T-helper 1 cell treated with Interleukin-12 subunit alpha and Interleukin-12 subunit beta and Interleukin-4 antibody, amounts not matched to agents 30 μg/mL and 1 μg/mL, for 36 hours (primary cell): ENCODE measurements around the gene NSD2.

Source experiments
- H3K27ac Mint-ChIP-seq: one replicate; pipeline ENCODE4 v1.8.0; 2021; ENCODE audit warnings: mild to moderate bottlenecking, mixed read lengths
- H3K27me3 Mint-ChIP-seq: one replicate; pipeline ENCODE4 v1.8.0; 2021; ENCODE audit warnings: low read depth, mixed read lengths
- H3K36me3 Mint-ChIP-seq: one replicate; pipeline ENCODE4 v1.8.0; 2021; ENCODE audit warnings: low read depth, mixed read lengths
- H3K4me1 Mint-ChIP-seq: one replicate; pipeline ENCODE4 v1.8.0; 2021; ENCODE audit warnings: low read depth, mixed read lengths
- H3K4me3 Mint-ChIP-seq: one replicate; pipeline ENCODE4 v1.8.0; 2021; ENCODE audit warnings: mild to moderate bottlenecking, moderate library complexity, mixed read lengths
- H3K9me3 Mint-ChIP-seq: one replicate; pipeline ENCODE4 v1.8.0; 2021; ENCODE audit warnings: mixed read lengths

Gene NSD2

GRCh38 chr4:1962980-1963379 is 91.8 kb downstream of the NSD2 start:
- H3K4me1 Mint-ChIP-seq, result peaks cover 5% of the 10 kb centered on the region
- peaks cover 57% of the 10 kb centered on the region for H3K36me3 Mint-ChIP-seq
- H3K27me3 Mint-ChIP-seq, result no peaks in the 10 kb centered on the region
- H3K4me3 Mint-ChIP-seq, result no peak overlapping the region
- H3K9me3 Mint-ChIP-seq, result no peaks in the 10 kb centered on the region
- H3K27ac Mint-ChIP-seq, result no peak overlapping the region

- H3K4me3 Mint-ChIP-seq, result no peak overlapping the region
- no peaks in the 10 kb centered on the region for H3K9me3 Mint-ChIP-seq
- peaks cover 5% of the 10 kb centered on the region for H3K4me1 Mint-ChIP-seq
- peaks cover 56% of the 10 kb centered on the region for H3K36me3 Mint-ChIP-seq
- H3K27ac Mint-ChIP-seq, result no peak overlapping the region
- H3K27me3 Mint-ChIP-seq, result no peaks in the 10 kb centered on the region
Observed at GRCh38 chr4:1964443-1964842, 93.2 kb downstream of the NSD2 start.

GRCh38 chr4:1964971-1965370 is 93.8 kb downstream of the NSD2 start:
- Mint-ChIP-seq H3K27me3 (no peaks in the 10 kb centered on the region), H3K4me1 (peaks cover 5% of the 10 kb centered on the region), H3K4me3 (no peak overlapping the region), H3K27ac (no peak overlapping the region), H3K36me3 (peaks cover 57% of the 10 kb centered on the region), H3K9me3 (no peaks in the 10 kb centered on the region)

- H3K27ac Mint-ChIP-seq, result no peak overlapping the region
- peaks cover 49% of the 10 kb centered on the region for H3K36me3 Mint-ChIP-seq
- H3K27me3 Mint-ChIP-seq, result no peaks in the 10 kb centered on the region
- peaks cover 5% of the 10 kb centered on the region for H3K4me1 Mint-ChIP-seq
- H3K9me3 Mint-ChIP-seq, result no peaks in the 10 kb centered on the region
- no peak overlapping the region for H3K4me3 Mint-ChIP-seq
Observed at GRCh38 chr4:1967512-1968149, 96.4 kb downstream of the NSD2 start.

GRCh38 chr4:1968686-1969295 is 97.6 kb downstream of the NSD2 start:
- peaks cover 50% of the 10 kb centered on the region for H3K36me3 Mint-ChIP-seq
- no peaks in the 10 kb centered on the region for H3K9me3 Mint-ChIP-seq
- H3K27ac Mint-ChIP-seq, result no peak overlapping the region
- peaks cover 5% of the 10 kb centered on the region for H3K4me1 Mint-ChIP-seq
- no peak overlapping the region for H3K4me3 Mint-ChIP-seq
- no peaks in the 10 kb centered on the region for H3K27me3 Mint-ChIP-seq

- peak overlapping the region; percentile 22 for H3K27ac Mint-ChIP-seq
- peaks cover 1% of the 10 kb centered on the region for H3K4me1 Mint-ChIP-seq
- H3K27me3 Mint-ChIP-seq, result no peaks in the 10 kb centered on the region
- H3K4me3 Mint-ChIP-seq, result no peak overlapping the region
- H3K36me3 Mint-ChIP-seq, result peaks cover 50% of the 10 kb centered on the region
- H3K9me3 Mint-ChIP-seq, result no peaks in the 10 kb centered on the region
Observed at GRCh38 chr4:1969928-1970723, 98.9 kb downstream of the NSD2 start.

GRCh38 chr4:1970926-1971325 is 99.7 kb downstream of the NSD2 start:
- Mint-ChIP-seq H3K9me3 (no peaks in the 10 kb centered on the region), H3K27ac (no peak overlapping the region), H3K4me3 (no peak overlapping the region), H3K4me1 (no peaks in the 10 kb centered on the region), H3K36me3 (peaks cover 52% of the 10 kb centered on the region), H3K27me3 (no peaks in the 10 kb centered on the region)

GRCh38 chr4:1971456-1972200 is 100.4 kb downstream of the NSD2 start:
- H3K4me1 Mint-ChIP-seq, result no peaks in the 10 kb centered on the region
- H3K36me3 Mint-ChIP-seq, result peaks cover 51% of the 10 kb centered on the region
- no peak overlapping the region for H3K27ac Mint-ChIP-seq
- H3K27me3 Mint-ChIP-seq, result no peaks in the 10 kb centered on the region
- H3K4me3 Mint-ChIP-seq, result no peak overlapping the region
- H3K9me3 Mint-ChIP-seq, result no peaks in the 10 kb centered on the region

GRCh38 chr4:1972414-1972813 is 101.2 kb downstream of the NSD2 start:
- Mint-ChIP-seq H3K36me3 (peaks cover 55% of the 10 kb centered on the region), H3K27ac (no peak overlapping the region), H3K27me3 (no peaks in the 10 kb centered on the region), H3K9me3 (no peaks in the 10 kb centered on the region), H3K4me3 (no peak overlapping the region), H3K4me1 (no peaks in the 10 kb centered on the region)

GRCh38 chr4:1973218-1973617 is 102.0 kb downstream of the NSD2 start:
- H3K36me3 Mint-ChIP-seq, result peaks cover 52% of the 10 kb centered on the region
- H3K9me3 Mint-ChIP-seq, result no peaks in the 10 kb centered on the region
- H3K4me1 Mint-ChIP-seq, result no peaks in the 10 kb centered on the region
- H3K4me3 Mint-ChIP-seq, result no peak overlapping the region
- no peak overlapping the region for H3K27ac Mint-ChIP-seq
- H3K27me3 Mint-ChIP-seq, result no peaks in the 10 kb centered on the region

GRCh38 chr4:1973661-1974060 is 102.5 kb downstream of the NSD2 start:
- Mint-ChIP-seq H3K27ac (no peak overlapping the region), H3K4me1 (no peaks in the 10 kb centered on the region), H3K9me3 (no peaks in the 10 kb centered on the region), H3K36me3 (peaks cover 52% of the 10 kb centered on the region), H3K4me3 (no peak overlapping the region), H3K27me3 (no peaks in the 10 kb centered on the region)

- Mint-ChIP-seq H3K9me3 (no peaks in the 10 kb centered on the region), H3K27me3 (no peaks in the 10 kb centered on the region), H3K4me3 (no peak overlapping the region), H3K27ac (no peak overlapping the region), H3K36me3 (peaks cover 58% of the 10 kb centered on the region), H3K4me1 (no peaks in the 10 kb centered on the region)
Observed at GRCh38 chr4:1974840-1975239, 103.6 kb downstream of the NSD2 start.

- H3K27ac Mint-ChIP-seq, result no peak overlapping the region
- H3K36me3 Mint-ChIP-seq, result peaks cover 53% of the 10 kb centered on the region
- H3K4me1 Mint-ChIP-seq, result no peaks in the 10 kb centered on the region
- H3K9me3 Mint-ChIP-seq, result no peaks in the 10 kb centered on the region
- no peaks in the 10 kb centered on the region for H3K27me3 Mint-ChIP-seq
- H3K4me3 Mint-ChIP-seq, result no peak overlapping the region
Observed at GRCh38 chr4:1975391-1975801, 104.2 kb downstream of the NSD2 start.

GRCh38 chr4:1975880-1976279 is 104.7 kb downstream of the NSD2 start:
- H3K27me3 Mint-ChIP-seq, result no peaks in the 10 kb centered on the region
- no peak overlapping the region for H3K27ac Mint-ChIP-seq
- H3K4me1 Mint-ChIP-seq, result no peaks in the 10 kb centered on the region
- no peaks in the 10 kb centered on the region for H3K9me3 Mint-ChIP-seq
- H3K36me3 Mint-ChIP-seq, result peaks cover 52% of the 10 kb centered on the region
- no peak overlapping the region for H3K4me3 Mint-ChIP-seq
